Lower lobe of right lung (tissue), 2 donors: ENCODE results near the gene MACROD2. TPM values are rescaled to one million over a fixed set of nuclear protein-coding genes. Genes with fewer than 3 reads are reported as not detected.

ENCODE experiments used
- ATAC-seq, 2 donors: fragments of 200-7000 bp; cut with Tn5 transposase; one replicate each; pipeline ENCODE4 v1.9.1; 2020 to 2022; ENCODE audit warnings: mild to moderate bottlenecking in 2 of 2, moderate library complexity in 2 of 2
- DNase-seq: peaks from one replicate; pipeline ENCODE4 v3.0.0-alpha.2; 2020
- H3K27ac ChIP-seq: fragments of 200-600 bp; one replicate; pipeline ENCODE4 v1.8.0; 2022
- H3K27me3 ChIP-seq: fragments of 200-600 bp; one replicate; pipeline ENCODE4 v1.8.0; 2022; ENCODE audit warnings: low read depth
- H3K36me3 ChIP-seq: fragments of 200-600 bp; one replicate; pipeline ENCODE4 v1.8.0; 2022; ENCODE audit warnings: mild to moderate bottlenecking
- H3K4me1 ChIP-seq: fragments of 200-600 bp; one replicate; pipeline ENCODE4 v1.8.0; 2022
- H3K4me3 ChIP-seq: fragments of 200-600 bp; one replicate; pipeline ENCODE4 v1.8.0; 2022; ENCODE audit warnings: mild to moderate bottlenecking
- H3K9me3 ChIP-seq: fragments of 200-600 bp; one replicate; pipeline ENCODE4 v1.8.0; 2022
- CTCF ChIP-seq: fragments of 200-600 bp; IDR thresholded peaks from one replicate; pipeline ENCODE4 v1.8.0; 2022; ENCODE audit warnings: antibody characterized with exemption, mild to moderate bottlenecking
- intact Hi-C: fragments of 100-400 bp; cut with DNase I; formaldehyde crosslinking; loops from one replicate; pipeline ENCODE4 v1.11.0; 2022
- total RNA-seq: library from RNA; stranded (reverse); fragmentation: NEBNext Ultra II Directional; extraction: Animal tissue kit (Norgen Biotek cat#: 25700); gene quantifications from one replicate; pipeline ENCODE4 v1.2.1, GENCODE V29; 2021
- donor health status: DM: no; HTN: yes; CAD: no; lungs with severe emphysema.

MACROD2 gene
- total RNA-seq, 1 donor from 2014 or later = 73.0 TPM

DNA sequence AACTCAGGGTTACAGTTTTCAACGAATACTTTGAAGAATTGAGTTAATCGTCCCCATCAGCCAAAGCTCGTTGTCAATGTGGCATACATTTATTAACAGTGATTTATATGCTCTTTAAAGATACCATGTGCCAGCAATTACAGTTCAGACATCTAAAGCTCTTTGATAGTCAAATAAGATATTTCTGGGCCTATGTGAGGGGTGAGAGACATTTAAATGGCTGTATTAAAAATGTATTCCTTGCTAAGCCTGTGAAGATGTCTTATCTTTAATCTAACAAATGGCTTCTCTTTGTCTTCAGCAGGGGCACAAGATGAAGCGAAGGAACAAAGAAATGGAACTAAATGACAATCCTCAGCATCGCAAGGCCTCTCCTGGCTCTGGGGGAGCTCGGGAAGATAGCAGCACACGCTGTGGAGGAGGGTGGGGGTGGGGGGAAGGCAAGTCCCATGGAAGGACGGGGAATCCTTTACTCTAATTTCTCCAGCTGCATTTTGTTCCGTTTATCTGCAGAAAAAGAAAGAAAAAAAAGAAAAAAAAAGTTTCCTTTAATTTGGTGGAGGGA, 2054.3 kb downstream of the MACROD2 start:
- Histone ChIP-seq H3K9me3 (no peaks in the 10 kb centered on the region), H3K4me3 (no peak overlapping the region), H3K27ac (no peak overlapping the region), H3K36me3 (no peaks in the 10 kb centered on the region), H3K27me3 (no peaks in the 10 kb centered on the region), H3K4me1 (no peaks in the 10 kb centered on the region)
- ATAC-seq (no peak), DNase-seq (no peak)
- no peak for TF ChIP-seq CTCF
- intact Hi-C loops = no loop called here

- Histone ChIP-seq H3K27ac (no peak overlapping the region), H3K36me3 (no peaks in the 10 kb centered on the region), H3K4me3 (no peak overlapping the region), H3K27me3 (no peaks in the 10 kb centered on the region), H3K4me1 (no peaks in the 10 kb centered on the region), H3K9me3 (no peaks in the 10 kb centered on the region)
- ATAC-seq = no peak
- no peak for DNase-seq
- intact Hi-C loops = no loop called here
- TF ChIP-seq CTCF = no peak
Measured at GRCh38 chr20:16050366-16050765, 2055.1 kb downstream of the MACROD2 start.

DNA sequence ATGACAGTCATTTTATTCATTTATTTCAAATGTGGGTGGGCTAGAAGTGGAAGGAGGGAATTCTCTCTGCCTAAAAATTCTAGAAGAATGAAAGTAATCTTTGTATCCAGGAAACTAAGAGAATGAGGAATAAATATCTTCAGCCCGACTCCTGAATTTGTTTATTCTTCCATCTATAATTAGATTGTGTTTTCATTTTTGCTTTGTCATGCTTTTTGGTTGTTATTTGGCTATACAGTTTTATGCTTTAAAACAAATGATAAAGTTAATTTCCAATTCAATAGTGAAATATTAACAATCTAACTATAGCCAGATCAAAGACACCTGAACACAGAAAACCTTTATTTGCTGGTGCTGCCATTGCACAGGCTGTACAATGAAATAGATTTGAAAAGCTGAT, 2056.7 kb downstream of the MACROD2 start:
- no peak overlapping the region for H3K27ac ChIP-seq
- DNase-seq = no peak
- H3K9me3 ChIP-seq = no peaks in the 10 kb centered on the region
- H3K4me1 ChIP-seq = no peaks in the 10 kb centered on the region
- intact Hi-C loops = no loop called here
- H3K36me3 ChIP-seq = no peaks in the 10 kb centered on the region
- H3K27me3 ChIP-seq = no peaks in the 10 kb centered on the region
- H3K4me3 ChIP-seq = no peak overlapping the region
- ATAC-seq = no peak
- TF ChIP-seq CTCF = no peak

DNA sequence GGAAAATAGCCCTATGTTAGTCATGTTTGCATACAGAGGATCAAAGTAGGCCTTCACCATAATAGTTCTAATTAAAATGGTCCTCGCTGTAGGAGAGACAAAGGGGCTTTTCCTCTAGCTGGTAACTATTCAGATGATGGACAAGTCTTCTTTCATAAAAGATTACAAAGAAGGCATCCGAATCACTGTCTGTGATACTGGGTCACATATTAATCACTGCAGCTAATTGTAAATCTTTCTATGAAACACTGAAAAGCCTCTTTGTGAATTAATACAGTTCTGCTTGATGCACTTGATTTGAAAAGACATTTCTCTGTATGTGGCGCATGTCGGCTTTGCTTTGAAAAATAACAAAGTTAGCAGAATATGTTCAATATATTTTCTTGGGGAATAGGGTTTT, 2057.1 kb downstream of the MACROD2 start:
- Histone ChIP-seq H3K4me3 (no peak overlapping the region), H3K36me3 (no peaks in the 10 kb centered on the region), H3K4me1 (no peaks in the 10 kb centered on the region), H3K27ac (no peak overlapping the region), H3K27me3 (no peaks in the 10 kb centered on the region), H3K9me3 (no peaks in the 10 kb centered on the region)
- ATAC-seq = no peak
- DNase-seq = no peak
- intact Hi-C loops = no loop called here
- no peak for TF ChIP-seq CTCF

- Histone ChIP-seq H3K36me3 (no peaks in the 10 kb centered on the region), H3K27me3 (no peaks in the 10 kb centered on the region), H3K9me3 (no peaks in the 10 kb centered on the region), H3K27ac (no peak overlapping the region), H3K4me1 (no peaks in the 10 kb centered on the region), H3K4me3 (no peak overlapping the region)
- no peak for TF ChIP-seq CTCF
- DNase-seq (no peak), ATAC-seq (no peak)
- intact Hi-C loops = no loop called here
Measured at GRCh38 chr20:16054985-16055384, 2059.7 kb downstream of the MACROD2 start.

- DNase-seq (no peak), ATAC-seq (no peak)
- Histone ChIP-seq H3K36me3 (no peaks in the 10 kb centered on the region), H3K4me1 (no peaks in the 10 kb centered on the region), H3K27me3 (no peaks in the 10 kb centered on the region), H3K27ac (no peak overlapping the region), H3K9me3 (no peaks in the 10 kb centered on the region), H3K4me3 (no peak overlapping the region)
- intact Hi-C loops = no loop called here
- TF ChIP-seq CTCF = no peak
Measured at GRCh38 chr20:16057651-16058050, 2062.3 kb downstream of the MACROD2 start.
